ENCODE results near the gene ALKBH7. TPM values are rescaled to one million over a fixed set of nuclear protein-coding genes. Genes with fewer than 3 reads are reported as not detected.

Gene ALKBH7
- polyA plus RNA-seq, 3 donors, result 20.9 to 109 (median 86.0) TPM

DNA sequence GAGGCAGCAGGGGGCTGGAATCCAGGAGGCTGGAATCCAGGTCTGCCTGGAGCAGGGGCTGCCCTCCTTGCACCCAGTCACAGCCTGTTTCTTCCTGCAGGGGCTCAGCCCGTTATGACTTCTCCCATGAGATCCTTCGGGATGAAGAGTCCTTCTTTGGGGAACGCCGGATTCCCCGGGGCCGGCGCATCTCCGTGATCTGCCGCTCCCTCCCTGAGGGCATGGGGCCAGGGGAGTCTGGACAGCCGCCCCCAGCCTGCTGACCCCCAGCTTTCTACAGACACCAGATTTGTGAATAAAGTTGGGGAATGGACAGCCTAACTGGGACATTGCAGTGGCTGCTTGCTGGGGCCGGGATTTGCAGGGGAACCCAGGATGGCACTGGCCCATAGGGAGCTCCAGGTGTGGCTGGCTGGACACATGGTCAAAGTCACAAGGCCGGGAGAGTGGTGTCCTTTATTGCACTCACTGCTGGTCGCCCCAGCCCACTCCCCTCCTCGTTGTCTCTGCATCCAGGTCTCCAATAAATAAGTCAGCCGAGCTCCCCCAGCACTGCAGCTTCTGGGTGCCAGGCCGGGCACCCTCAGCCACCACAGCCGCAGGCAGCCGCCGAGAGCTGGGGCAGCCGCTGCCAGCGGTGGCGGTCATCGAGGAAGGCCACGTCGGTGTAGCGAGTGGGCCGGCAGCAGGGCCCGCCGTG is 2.3 kb downstream of the ALKBH7 start:
- Mint-ChIP-seq H3K27ac (peak overlapping the region in 2 of 7 donors; percentile 13 to 80), H3K36me3 (peaks cover 17 to 31% of the 10 kb centered on the region in 2 donors), H3K27me3 (ENCODE audit: low read depth in 3 of 3) (peaks cover 0 to 2% (median 1%) of the 10 kb centered on the region in 3 donors), H3K4me3 (no peak overlapping the region), H3K4me1 (peaks cover 12% of the 10 kb centered on the region), H3K9me3 (peaks cover 0 to 2% (median 0%) of the 10 kb centered on the region in 7 donors)
- Histone ChIP-seq H3K9me3 (replicated peaks in 1 of 2; ENCODE audit: control insufficient read depth in 1 of 2, insufficient read depth in 1 of 2, low read length in 2 of 2) (no peaks in the 10 kb centered on the region), H4K20me1 (ENCODE audit: insufficient read depth, low read length) (no peaks in the 10 kb centered on the region), H3K36me3 (replicated peaks in 1 of 2; ENCODE audit: control insufficient read depth in 1 of 2, insufficient read depth in 2 of 2, low read length in 2 of 2) (peaks cover 11 to 25% of the 10 kb centered on the region in 2 donors), H3K4me1 (ENCODE audit: control insufficient read depth in 1 of 2, insufficient read depth in 2 of 2, low read length in 2 of 2) (peaks cover 11 to 14% of the 10 kb centered on the region in 2 donors), H3K4me2 (replicated peaks; ENCODE audit: extremely low read depth, low read length, poor library complexity, severe bottlenecking) (no peak overlapping the region), H3K4me3 (replicated peaks in 1 of 3; ENCODE audit: low read depth in 2 of 3, low read length in 3 of 3) (no peak overlapping the region), H3K27ac (ENCODE audit: low read depth in 1 of 2, low read length in 2 of 2) (no peak overlapping the region), H3K27me3 (ENCODE audit: control insufficient read depth in 2 of 2, insufficient read depth in 2 of 2, low read length in 2 of 2) (no peaks in the 10 kb centered on the region), H2AFZ (ENCODE audit: insufficient read depth, low read depth, low read length, poor library complexity, severe bottlenecking) (no peak overlapping the region), H3K9ac (ENCODE audit: insufficient read depth, low read length, poor library complexity, severe bottlenecking) (no peak overlapping the region), H3K79me2 (ENCODE audit: insufficient read depth, low read length) (no peaks in the 10 kb centered on the region)
- TF ChIP-seq, protein P1, sequence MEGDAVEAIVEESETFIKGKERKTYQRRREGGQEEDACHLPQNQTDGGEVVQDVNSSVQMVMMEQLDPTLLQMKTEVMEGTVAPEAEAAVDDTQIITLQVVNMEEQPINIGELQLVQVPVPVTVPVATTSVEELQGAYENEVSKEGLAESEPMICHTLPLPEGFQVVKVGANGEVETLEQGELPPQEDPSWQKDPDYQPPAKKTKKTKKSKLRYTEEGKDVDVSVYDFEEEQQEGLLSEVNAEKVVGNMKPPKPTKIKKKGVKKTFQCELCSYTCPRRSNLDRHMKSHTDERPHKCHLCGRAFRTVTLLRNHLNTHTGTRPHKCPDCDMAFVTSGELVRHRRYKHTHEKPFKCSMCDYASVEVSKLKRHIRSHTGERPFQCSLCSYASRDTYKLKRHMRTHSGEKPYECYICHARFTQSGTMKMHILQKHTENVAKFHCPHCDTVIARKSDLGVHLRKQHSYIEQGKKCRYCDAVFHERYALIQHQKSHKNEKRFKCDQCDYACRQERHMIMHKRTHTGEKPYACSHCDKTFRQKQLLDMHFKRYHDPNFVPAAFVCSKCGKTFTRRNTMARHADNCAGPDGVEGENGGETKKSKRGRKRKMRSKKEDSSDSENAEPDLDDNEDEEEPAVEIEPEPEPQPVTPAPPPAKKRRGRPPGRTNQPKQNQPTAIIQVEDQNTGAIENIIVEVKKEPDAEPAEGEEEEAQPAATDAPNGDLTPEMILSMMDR (IDR thresholded peaks at IDR 0.05), result no peak
- 97% methylated on average over 28 of the region's 29 CpGs for WGBS (ENCODE audit: insufficient coverage)
- DNase-seq, result no peak
- intact Hi-C loops (cut with micrococcal nuclease), result loop anchor here (5.0 to 10.0 kb wide), 3 partner anchors 50 to 690 kb away; partner anchors contain the start of genes HSD11B1L (in 1 of the 2), KHSRP (in 1 of the 2) and MICOS13 (in 1 of the 2)

DNA sequence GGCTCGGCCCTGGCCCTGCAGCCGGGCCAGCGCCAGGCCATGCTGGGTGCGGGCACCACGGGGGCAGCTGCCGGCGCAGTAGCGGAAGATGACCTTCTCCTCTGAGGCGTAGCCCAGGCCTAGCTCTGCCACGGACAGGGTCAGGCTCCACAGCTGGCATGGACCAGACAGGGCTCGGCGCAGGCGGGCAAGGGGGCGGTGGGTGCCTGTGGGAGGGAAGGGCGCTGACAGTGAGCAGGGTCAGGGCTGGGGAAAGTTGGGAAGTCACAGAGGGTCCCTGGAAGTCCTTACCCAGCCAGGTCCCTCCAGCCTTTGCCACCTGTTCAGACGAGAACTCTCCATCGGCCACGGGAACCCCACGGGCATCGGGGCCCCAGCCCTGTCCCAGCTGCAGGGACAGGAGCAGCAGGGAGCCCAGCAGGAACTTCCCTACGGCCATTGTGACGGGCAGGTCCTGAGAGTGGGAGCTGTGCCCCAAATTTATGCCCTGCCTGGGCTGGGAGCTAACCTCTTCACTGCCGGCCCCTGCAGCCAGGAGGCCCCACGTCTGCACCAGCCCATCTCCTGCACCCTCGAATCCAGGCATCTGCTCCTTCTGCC is 2.9 kb downstream of the ALKBH7 start, which contains the start of gene PSPN:
PSPN (minus strand) TSS at position 523 of the 600 bp plus-strand sequence; CDS start at position 439, 84 bp downstream.
- Mint-ChIP-seq H3K9me3 (peaks cover 0 to 4% (median 0%) of the 10 kb centered on the region in 7 donors), H3K36me3 (peaks cover 23 to 37% of the 10 kb centered on the region in 2 donors), H3K4me3 (no peak within 1 kb of the TSS), H3K27ac (peak within 1 kb of the TSS in 3 of 7 donors; percentile 13 to 80 (median 33)), H3K27me3 (ENCODE audit: low read depth in 3 of 3) (peaks cover 0 to 2% (median 1%) of the 10 kb centered on the region in 3 donors), H3K4me1 (peaks cover 12% of the 10 kb centered on the region)
- 95% methylated on average over 21 of the region's 25 CpGs for WGBS (ENCODE audit: insufficient coverage)
- DNase-seq, result no peak
- Histone ChIP-seq H3K27me3 (ENCODE audit: control insufficient read depth in 2 of 2, insufficient read depth in 2 of 2, low read length in 2 of 2) (no peaks in the 10 kb centered on the region), H2AFZ (ENCODE audit: insufficient read depth, low read depth, low read length, poor library complexity, severe bottlenecking) (no peak within 1 kb of the TSS), H3K9me3 (replicated peaks in 1 of 2; ENCODE audit: control insufficient read depth in 1 of 2, insufficient read depth in 1 of 2, low read length in 2 of 2) (no peaks in the 10 kb centered on the region), H4K20me1 (ENCODE audit: insufficient read depth, low read length) (no peaks in the 10 kb centered on the region), H3K27ac (ENCODE audit: low read depth in 1 of 2, low read length in 2 of 2) (no peak within 1 kb of the TSS), H3K4me3 (replicated peaks in 1 of 3; ENCODE audit: low read depth in 2 of 3, low read length in 3 of 3) (no peak within 1 kb of the TSS), H3K4me2 (replicated peaks; ENCODE audit: extremely low read depth, low read length, poor library complexity, severe bottlenecking) (no peak within 1 kb of the TSS), H3K36me3 (replicated peaks in 1 of 2; ENCODE audit: control insufficient read depth in 1 of 2, insufficient read depth in 2 of 2, low read length in 2 of 2) (peaks cover 18 to 31% of the 10 kb centered on the region in 2 donors), H3K79me2 (ENCODE audit: insufficient read depth, low read length) (no peaks in the 10 kb centered on the region), H3K9ac (ENCODE audit: insufficient read depth, low read length, poor library complexity, severe bottlenecking) (no peak within 1 kb of the TSS), H3K4me1 (ENCODE audit: control insufficient read depth in 1 of 2, insufficient read depth in 2 of 2, low read length in 2 of 2) (peaks cover 11 to 14% of the 10 kb centered on the region in 2 donors)
- intact Hi-C loops (cut with micrococcal nuclease), result loop anchor here (10.0 kb wide), 2 partner anchors 49 to 691 kb away; partner anchors contain the start of genes HSD11B1L (in 1 of the 2), KHSRP (in 1 of the 2) and MICOS13 (in 1 of the 2)
- TF ChIP-seq, protein P1 (IDR thresholded peaks at IDR 0.05), result no peak

All from CD14-positive monocyte (primary cell).